Calu3 (cell line): ENCODE measurements around the gene PLA2G4A. TPM values are rescaled to one million over a fixed set of nuclear protein-coding genes. Genes with fewer than 3 reads are reported as not detected.

Source experiments
- BruUV-seq: library from RNA; stranded (reverse); fragments of 400-500 nt; replicated peaks from 2 replicates; lab custom pipeline; 2021; lab: Mats Ljungman, UMichigan
- CTCF ChIA-PET: fragments of 300-600 bp; sonication (Branson Sonifier 250); formaldehyde crosslinking; loops from one replicate; lab custom pipeline; 2022; ENCODE audit warnings: antibody characterized with exemption; lab: Charles Lee
- DNase-seq: peaks from one replicate; pipeline ENCODE4 v3.0.0; 2022
- H3K27ac Mint-ChIP-seq: one replicate; pipeline ENCODE4 v1.8.0; 2022; ENCODE audit warnings: mixed read lengths; ENCODE audit not compliant: unreplicated experiment
- H3K27me3 Mint-ChIP-seq: one replicate; pipeline ENCODE4 v1.8.0; 2022; ENCODE audit warnings: mixed read lengths; ENCODE audit not compliant: unreplicated experiment
- H3K36me3 Mint-ChIP-seq: one replicate; pipeline ENCODE4 v1.8.0; 2022; ENCODE audit warnings: mild to moderate bottlenecking, moderate library complexity, mixed read lengths; ENCODE audit not compliant: insufficient read depth, unreplicated experiment
- H3K4me1 Mint-ChIP-seq: one replicate; pipeline ENCODE4 v1.8.0; 2022; ENCODE audit warnings: mild to moderate bottlenecking, low read depth, mixed read lengths; ENCODE audit not compliant: unreplicated experiment
- H3K4me3 Mint-ChIP-seq: one replicate; pipeline ENCODE4 v1.8.0; 2022; ENCODE audit warnings: mild to moderate bottlenecking, low read depth, moderate library complexity, mixed read lengths; ENCODE audit not compliant: unreplicated experiment
- H3K9me3 Mint-ChIP-seq: one replicate; pipeline ENCODE4 v1.8.0; 2022; ENCODE audit warnings: low read depth, mixed read lengths; ENCODE audit not compliant: unreplicated experiment
- intact Hi-C: fragments of 100-400 bp; cut with micrococcal nuclease; formaldehyde crosslinking; loops from one replicate; pipeline ENCODE4 v1.10.0; 2022; ENCODE audit not compliant: unreplicated experiment
- total RNA-seq: library from RNA; stranded (reverse); gene quantifications from 2 replicates; pipeline ENCODE4 v1.2.3, GENCODE V29; 2022
- TF ChIP-seq, protein P1 (sequence below): fragments of 200-600 bp; IDR thresholded peaks from one replicate; pipeline ENCODE4 v1.8.0; 2022; ENCODE audit warnings: antibody characterized with exemption; ENCODE audit not compliant: unreplicated experiment

The PLA2G4A gene
- total RNA-seq, 1 experiment from 2014 or later = 36.0 TPM

DNA sequence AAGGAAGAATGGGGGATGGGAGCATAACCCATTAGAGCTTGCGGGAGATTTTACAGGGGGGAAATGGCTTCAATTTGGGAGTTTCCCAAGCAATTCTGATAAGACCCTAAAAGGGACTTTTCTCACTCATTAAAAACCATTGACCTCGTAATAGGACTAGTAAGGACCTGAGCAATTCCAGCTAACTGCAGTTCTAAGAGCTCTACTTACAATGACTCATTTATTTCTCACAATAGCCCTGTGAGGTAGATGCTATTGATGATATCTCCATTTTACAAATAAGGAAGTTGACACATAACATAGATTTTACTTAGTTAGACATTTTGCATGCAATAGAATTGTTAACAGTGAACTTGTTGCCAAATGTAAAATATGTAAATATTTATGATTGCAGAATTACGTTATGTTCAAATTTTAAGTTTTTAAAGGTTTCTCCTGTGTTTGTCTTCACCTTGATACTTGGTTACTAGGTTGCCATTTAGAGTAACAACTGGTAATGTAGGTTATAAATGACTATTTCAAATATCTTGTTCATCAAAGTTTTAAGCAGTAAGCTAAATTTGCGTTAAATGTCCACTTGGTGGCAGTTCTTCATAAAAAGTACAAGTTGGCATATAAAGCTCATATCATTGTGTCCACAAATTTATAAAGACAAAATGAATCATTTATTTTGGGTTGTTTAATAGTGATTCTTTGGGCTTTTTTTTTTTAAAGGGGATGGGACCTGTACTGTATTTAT, 182.0 kb downstream of the PLA2G4A start:
- TF ChIP-seq, protein P1, sequence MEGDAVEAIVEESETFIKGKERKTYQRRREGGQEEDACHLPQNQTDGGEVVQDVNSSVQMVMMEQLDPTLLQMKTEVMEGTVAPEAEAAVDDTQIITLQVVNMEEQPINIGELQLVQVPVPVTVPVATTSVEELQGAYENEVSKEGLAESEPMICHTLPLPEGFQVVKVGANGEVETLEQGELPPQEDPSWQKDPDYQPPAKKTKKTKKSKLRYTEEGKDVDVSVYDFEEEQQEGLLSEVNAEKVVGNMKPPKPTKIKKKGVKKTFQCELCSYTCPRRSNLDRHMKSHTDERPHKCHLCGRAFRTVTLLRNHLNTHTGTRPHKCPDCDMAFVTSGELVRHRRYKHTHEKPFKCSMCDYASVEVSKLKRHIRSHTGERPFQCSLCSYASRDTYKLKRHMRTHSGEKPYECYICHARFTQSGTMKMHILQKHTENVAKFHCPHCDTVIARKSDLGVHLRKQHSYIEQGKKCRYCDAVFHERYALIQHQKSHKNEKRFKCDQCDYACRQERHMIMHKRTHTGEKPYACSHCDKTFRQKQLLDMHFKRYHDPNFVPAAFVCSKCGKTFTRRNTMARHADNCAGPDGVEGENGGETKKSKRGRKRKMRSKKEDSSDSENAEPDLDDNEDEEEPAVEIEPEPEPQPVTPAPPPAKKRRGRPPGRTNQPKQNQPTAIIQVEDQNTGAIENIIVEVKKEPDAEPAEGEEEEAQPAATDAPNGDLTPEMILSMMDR = no peak
- Mint-ChIP-seq H3K4me3 (no peak overlapping the region), H3K27me3 (no peaks in the 10 kb centered on the region), H3K4me1 (peaks cover 29% of the 10 kb centered on the region), H3K36me3 (no peaks in the 10 kb centered on the region), H3K27ac (peak overlapping the region; percentile 1), H3K9me3 (peaks cover 6% of the 10 kb centered on the region)
- no peak for DNase-seq
- CTCF ChIA-PET = interaction anchor here (0.6 to 1.6 kb wide), 2 partner anchors 9 to 353 kb away, joined by 4 read pairs; no protein-coding TSS in a partner anchor
- no TSS peak for BruUV-seq
- intact Hi-C loops = no loop called here

DNA sequence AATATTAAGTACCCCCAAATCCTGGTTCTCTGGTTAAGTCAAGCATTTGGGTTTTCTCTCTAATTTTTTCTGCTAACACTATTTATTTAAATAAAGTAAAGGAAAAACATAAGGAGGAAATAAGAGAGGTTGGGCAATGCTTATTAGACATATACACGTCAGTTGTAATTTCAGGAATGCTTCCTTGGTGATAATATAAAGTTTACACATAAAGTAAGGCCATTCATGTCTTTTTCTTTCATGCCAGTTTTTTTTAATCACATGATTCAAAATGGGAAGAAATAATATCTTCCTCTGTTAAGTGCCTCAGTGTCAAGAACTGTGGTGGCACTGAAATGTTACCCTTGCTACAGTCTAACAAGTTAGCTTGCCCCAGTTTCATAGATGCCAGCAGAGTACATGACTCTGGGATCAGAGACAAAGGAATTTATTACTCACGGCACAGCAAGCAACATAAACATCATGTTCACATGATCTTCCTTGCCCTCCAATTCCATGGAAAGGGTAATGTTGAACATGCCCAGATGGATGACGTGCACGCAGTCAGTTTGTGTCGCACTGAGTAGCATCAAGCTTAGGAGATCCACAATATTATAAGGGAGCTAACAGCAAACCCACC, 184.9 kb downstream of the PLA2G4A start:
- H3K4me1 Mint-ChIP-seq = peaks cover 29% of the 10 kb centered on the region
- BruUV-seq = no TSS peak
- no peak overlapping the region for H3K4me3 Mint-ChIP-seq
- intact Hi-C loops = no loop called here
- H3K27ac Mint-ChIP-seq = no peak overlapping the region
- CTCF ChIA-PET = no interaction called here
- H3K27me3 Mint-ChIP-seq = no peaks in the 10 kb centered on the region
- no peaks in the 10 kb centered on the region for H3K36me3 Mint-ChIP-seq
- no peak for DNase-seq
- TF ChIP-seq, protein P1 = no peak
- H3K9me3 Mint-ChIP-seq = peaks cover 6% of the 10 kb centered on the region

DNA sequence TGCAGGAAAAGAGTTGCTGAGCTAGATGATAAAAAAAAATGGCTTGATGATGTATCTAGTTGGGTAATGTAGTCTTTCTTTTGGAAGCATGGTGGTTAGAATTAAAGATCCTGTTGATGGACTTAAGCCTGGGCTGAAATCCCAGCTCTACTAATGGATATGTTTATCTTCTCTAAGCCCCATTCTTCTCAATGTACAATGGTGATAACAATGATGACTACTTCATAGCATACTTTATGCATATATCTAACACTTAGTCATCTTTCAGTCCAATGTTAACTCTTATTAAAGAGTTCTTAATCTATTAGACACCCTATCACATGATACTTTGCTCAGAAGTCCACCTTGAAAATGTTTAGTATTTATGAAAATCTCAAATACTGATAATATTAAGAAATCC, 189.5 kb downstream of the PLA2G4A start:
- intact Hi-C loops = no loop called here
- H3K27me3 Mint-ChIP-seq = no peaks in the 10 kb centered on the region
- H3K9me3 Mint-ChIP-seq = peaks cover 2% of the 10 kb centered on the region
- BruUV-seq = no TSS peak
- no peak for DNase-seq
- CTCF ChIA-PET = no interaction called here
- no peak overlapping the region for H3K27ac Mint-ChIP-seq
- TF ChIP-seq, protein P1 = no peak
- no peaks in the 10 kb centered on the region for H3K36me3 Mint-ChIP-seq
- no peak overlapping the region for H3K4me3 Mint-ChIP-seq
- H3K4me1 Mint-ChIP-seq = no peaks in the 10 kb centered on the region

DNA sequence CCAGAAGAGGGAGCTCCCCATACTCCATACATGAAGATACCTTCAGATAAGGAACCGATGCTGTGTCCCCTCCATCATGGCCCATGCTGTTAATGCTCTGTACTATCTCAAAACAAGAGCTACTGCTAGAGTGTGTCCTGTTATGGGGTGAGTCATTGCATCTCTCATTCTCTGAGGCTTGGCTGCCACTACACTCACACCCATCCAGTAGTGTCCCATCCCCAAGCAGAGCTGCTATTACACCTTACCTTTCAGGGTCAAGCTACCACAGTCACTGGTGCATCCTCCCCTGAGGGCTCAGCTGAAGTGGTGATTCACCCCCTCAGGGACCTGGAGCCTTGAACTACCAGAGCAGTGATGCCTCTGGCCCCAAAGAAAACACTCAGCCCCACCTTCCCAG, 198.5 kb downstream of the PLA2G4A start:
- intact Hi-C loops = no loop called here
- Mint-ChIP-seq H3K4me1 (no peaks in the 10 kb centered on the region), H3K36me3 (no peaks in the 10 kb centered on the region), H3K4me3 (no peak overlapping the region), H3K27ac (no peak overlapping the region), H3K27me3 (no peaks in the 10 kb centered on the region), H3K9me3 (peaks cover 7% of the 10 kb centered on the region)
- CTCF ChIA-PET = interaction anchor here (1.0 kb wide), 1 partner anchor 11 kb away, joined by 3 read pairs; no protein-coding TSS in a partner anchor
- DNase-seq = no peak
- TF ChIP-seq, protein P1 = no peak
- no TSS peak for BruUV-seq
